OCI-LY7 (cell line): ENCODE data around the gene MMP20. TPM values are rescaled to one million over a fixed set of nuclear protein-coding genes. Genes with fewer than 3 reads are reported as not detected.
A peak's percentile ranks its signal among the peaks of the same experiment; 100 is the strongest.

Experiments
- BruUV-seq: library from RNA; stranded (reverse); fragments of 400-500 nt; replicated peaks from 2 replicates; lab custom pipeline; 2021; lab: Mats Ljungman, UMichigan
- CTCF ChIA-PET: fragments of 300-600 bp; sonication (Branson Sonifier 250); formaldehyde crosslinking; loops from one replicate; lab custom pipeline; 2022; ENCODE audit warnings: antibody characterized with exemption; ENCODE audit not compliant: unreplicated experiment; lab: Charles Lee
- POLR2A ChIA-PET: fragments of 300-600 bp; sonication (Branson Sonifier 250); formaldehyde crosslinking; loops from one replicate; lab custom pipeline; 2022; ENCODE audit warnings: antibody characterized with exemption; lab: Charles Lee
- DNase-seq: peaks from one replicate; pipeline ENCODE4 v3.0.0-alpha.2; 2015; ENCODE audit warnings: low spot score
- H2AFZ ChIP-seq: fragments of 200-600 bp; sonication (generic), shearing (Covaris generic); 2 replicates; pipeline ENCODE4 v1.6.1; 2014; ENCODE audit warnings: mild to moderate bottlenecking, antibody characterized with exemption, low read length, moderate library complexity
- H3K27ac ChIP-seq: fragments of 200-600 bp; sonication (generic); 2 replicates; pipeline ENCODE4 v1.5.1; 2014; ENCODE audit warnings: mixed run types, low read depth, mild to moderate bottlenecking, moderate library complexity, low read length, inconsistent platforms; ENCODE audit not compliant: poor library complexity, severe bottlenecking
- H3K36me3 ChIP-seq: fragments of 200-600 bp; sonication (generic); 2 replicates; pipeline ENCODE4 v1.6.1; 2014; ENCODE audit warnings: mild to moderate bottlenecking, antibody characterized with exemption, low read length, moderate library complexity, mixed read lengths; ENCODE audit not compliant: insufficient read depth
- H3K4me1 ChIP-seq: fragments of 200-600 bp; sonication (generic); 2 replicates; pipeline ENCODE4 v1.5.1; 2014; ENCODE audit warnings: mild to moderate bottlenecking, low read length; ENCODE audit not compliant: insufficient read depth, poor library complexity, severe bottlenecking
- H3K4me2 ChIP-seq: fragments of 200-600 bp; sonication (generic); 2 replicates; pipeline ENCODE4 v1.6.1; 2014; ENCODE audit warnings: mild to moderate bottlenecking, low read length
- H3K4me3 ChIP-seq: fragments of 200-600 bp; sonication (generic); 2 replicates; pipeline ENCODE4 v1.5.1; 2014; ENCODE audit warnings: mild to moderate bottlenecking, low read depth, low read length; ENCODE audit not compliant: poor library complexity, severe bottlenecking
- H3K79me2 ChIP-seq: fragments of 200-600 bp; sonication (generic); 2 replicates; pipeline ENCODE4 v1.6.1; 2016; ENCODE audit warnings: low read depth, mild to moderate bottlenecking, low read length, moderate library complexity, mixed read lengths; ENCODE audit not compliant: insufficient read depth
- H3K9me2 ChIP-seq: fragments of 200-600 bp; sonication (generic); 2 replicates; pipeline ENCODE4 v1.6.1; 2016; ENCODE audit warnings: mild to moderate bottlenecking, low read length, mixed read lengths; ENCODE audit not compliant: insufficient read depth
- H3K9me3 ChIP-seq: fragments of 200-600 bp; sonication (generic); 2 replicates; pipeline ENCODE4 v1.6.1; 2014; ENCODE audit warnings: mild to moderate bottlenecking, mixed run types, low read length, mixed read lengths
- H4K20me1 ChIP-seq: fragments of 200-600 bp; sonication (generic); 2 replicates; pipeline ENCODE4 v1.6.1; 2014; ENCODE audit warnings: mild to moderate bottlenecking, antibody characterized with exemption, low read length, moderate library complexity, mixed read lengths; ENCODE audit not compliant: insufficient read depth
- CTCF ChIP-seq: fragments of 200-600 bp; sonication (generic); conservative IDR thresholded peaks from 2 replicates; pipeline ENCODE4 v1.5.1; 2014; ENCODE audit warnings: mild to moderate bottlenecking, antibody characterized with exemption, low read length, moderate library complexity, mixed read lengths
- EZH2phosphoT487 ChIP-seq: fragments of 200-600 bp; sonication (generic); IDR thresholded peaks from 2 replicates; pipeline ENCODE4 v1.6.1; 2018; ENCODE audit warnings: low read depth, borderline replicate concordance, mild to moderate bottlenecking, mixed run types, antibody characterized with exemption, low read length, moderate library complexity, mixed read lengths
- intact Hi-C: fragments of 100-400 bp; cut with micrococcal nuclease; formaldehyde crosslinking; loops from one replicate; pipeline ENCODE4 v1.10.0; 2022; ENCODE audit not compliant: unreplicated experiment
- total RNA-seq, 2 experiments: library from RNA; depleted of rRNA in 1 of 2; stranded (reverse); fragments of >200 nt in 1 of 2; shearing (Covaris generic) in 1 of 2; gene quantifications; 2 replicates each; pipeline ENCODE4 v1.2.3, GENCODE V29; 2014 to 2022

The MMP20 gene
- total RNA-seq, 2 experiments from 2014 or later = not detected

- H3K9me2 ChIP-seq = no peaks in the 10 kb centered on the region
- H2AFZ ChIP-seq = peak overlapping the region; percentile 44
- no peaks in the 10 kb centered on the region for H3K36me3 ChIP-seq
- intact Hi-C loops = no loop called here
- BruUV-seq = no TSS peak
- ChIA-PET CTCF (no interaction called here), POLR2A (interaction anchor here (1.1 kb wide), 1 partner anchor 13 kb away, joined by 3 read pairs; no protein-coding TSS in a partner anchor)
- H3K4me2 ChIP-seq = no peak overlapping the region
- no peak overlapping the region for H3K4me3 ChIP-seq
- DNase-seq = no peak
- no peaks in the 10 kb centered on the region for H3K79me2 ChIP-seq
- no peak for TF ChIP-seq EZH2phosphoT487
- TF ChIP-seq CTCF = no peak
- H4K20me1 ChIP-seq = no peaks in the 10 kb centered on the region
- H3K9me3 ChIP-seq = peaks cover 10% of the 10 kb centered on the region; the same call in 1 of the 2 replicates
- peaks cover 15% of the 10 kb centered on the region for H3K4me1 ChIP-seq
- H3K27ac ChIP-seq = no peak overlapping the region
Observed at GRCh38 chr11:102577182-102577581, 48.0 kb downstream of the MMP20 start.

GRCh38 chr11:102576350-102576749, 48.8 kb downstream of the MMP20 start:
- H3K9me2 ChIP-seq = no peaks in the 10 kb centered on the region
- no peak overlapping the region for H3K4me2 ChIP-seq
- no TSS peak for BruUV-seq
- no peak overlapping the region for H3K27ac ChIP-seq
- TF ChIP-seq CTCF = no peak
- no peak for TF ChIP-seq EZH2phosphoT487
- peaks cover 15% of the 10 kb centered on the region for H3K4me1 ChIP-seq
- CTCF ChIA-PET = no interaction called here
- no peaks in the 10 kb centered on the region for H4K20me1 ChIP-seq
- intact Hi-C loops = no loop called here
- H3K9me3 ChIP-seq = peaks cover 10% of the 10 kb centered on the region; the same call in 1 of the 2 replicates
- H3K36me3 ChIP-seq = no peaks in the 10 kb centered on the region
- no peaks in the 10 kb centered on the region for H3K79me2 ChIP-seq
- no peak for DNase-seq
- POLR2A ChIA-PET = interaction anchor here (0.8 to 1.2 kb wide), 6 partner anchors 12 to 276 kb away, joined by 3 to 4 read pairs (median 3); no protein-coding TSS in a partner anchor
- no peak overlapping the region for H3K4me3 ChIP-seq
- H2AFZ ChIP-seq = peak overlapping the region; percentile 93

GRCh38 chr11:102575012-102575411, 50.1 kb downstream of the MMP20 start:
- Histone ChIP-seq H3K79me2 (no peaks in the 10 kb centered on the region), H3K27ac (no peak overlapping the region), H2AFZ (no peak overlapping the region), H3K9me3 (peaks cover 10% of the 10 kb centered on the region; the same call in 1 of the 2 replicates), H3K4me2 (no peak overlapping the region), H3K36me3 (no peaks in the 10 kb centered on the region), H3K4me3 (no peak overlapping the region), H4K20me1 (no peaks in the 10 kb centered on the region), H3K4me1 (peaks cover 5% of the 10 kb centered on the region), H3K9me2 (no peaks in the 10 kb centered on the region)
- TF ChIP-seq CTCF = no peak
- TF ChIP-seq EZH2phosphoT487 = no peak
- no TSS peak for BruUV-seq
- intact Hi-C loops = no loop called here
- ChIA-PET POLR2A (interaction anchor here (0.9 to 1.9 kb wide), 4 partner anchors 15 to 66 kb away, joined by 3 to 10 read pairs (median 4); no protein-coding TSS in a partner anchor), CTCF (no interaction called here)
- DNase-seq = no peak
